Keratinocyte (primary cell): ENCODE results near the gene RING1. TPM values are rescaled to one million over a fixed set of nuclear protein-coding genes. Genes with fewer than 3 reads are reported as not detected.

ENCODE experiments used
- DNase-seq: peaks from one replicate; pipeline ENCODE4 v3.0.0-alpha.2; 2011; ENCODE audit warnings: low read depth, missing footprints, low spot score
- FAIRE-seq: peaks from 2 replicates; lab custom pipeline; 2011; peaks lifted over from hg19 to GRCh38; lab: Jason Lieb, UNC
- H2AFZ ChIP-seq: 2 replicates; pipeline ENCODE4 v1.6.0; 2012; ENCODE audit warnings: low read length, control low read depth, inconsistent platforms; ENCODE audit not compliant: control insufficient read depth
- H3K27ac ChIP-seq: 2 replicates; pipeline ENCODE4 v1.5.1; 2011; ENCODE audit warnings: low read length; ENCODE audit not compliant: control insufficient read depth, insufficient read depth
- H3K27me3 ChIP-seq: 3 replicates; pipeline ENCODE4 v1.6.0; 2011; ENCODE audit warnings: low read length; ENCODE audit not compliant: control insufficient read depth, insufficient read depth; ENCODE audit errors: extremely low read depth
- H3K36me3 ChIP-seq, 2 experiments: 2 replicates in 1 of 2; 3 replicates in 1 of 2; pipeline ENCODE4 v1.5.1; 2011; ENCODE audit warnings: low read length in 2 of 2, mild to moderate bottlenecking in 1 of 2; ENCODE audit not compliant: control insufficient read depth in 2 of 2, insufficient read depth in 2 of 2; ENCODE audit errors: extremely low read depth in 1 of 2
- H3K4me1 ChIP-seq: 3 replicates; pipeline ENCODE4 v1.5.1; 2011; ENCODE audit warnings: low read length; ENCODE audit not compliant: control insufficient read depth, insufficient read depth; ENCODE audit errors: extremely low read depth
- H3K4me2 ChIP-seq: 3 replicates; pipeline ENCODE4 v1.6.0; 2011; ENCODE audit warnings: low read depth, low read length; ENCODE audit not compliant: control insufficient read depth, insufficient read depth; ENCODE audit errors: extremely low read depth
- H3K4me3 ChIP-seq, 3 experiments: fragments of 200-600 bp in 1 of 3; sonication (generic) in 1 of 3; 2 replicates in 2 of 3; 3 replicates in 1 of 3; pipeline ENCODE4 v1.5.1; 2011 to 2016; ENCODE audit warnings: low read length in 3 of 3, mild to moderate bottlenecking in 3 of 3, control low read depth in 2 of 3, inconsistent platforms in 1 of 3, low read depth in 1 of 3, mixed read lengths in 1 of 3, mixed run types in 1 of 3, moderate library complexity in 1 of 3; ENCODE audit not compliant: control insufficient read depth in 2 of 3, insufficient read depth in 2 of 3; ENCODE audit errors: extremely low read depth in 1 of 3
- H3K79me2 ChIP-seq: 2 replicates; pipeline ENCODE4 v1.6.0; 2012; ENCODE audit warnings: low read length; ENCODE audit not compliant: control insufficient read depth, insufficient read depth
- H3K9ac ChIP-seq: 3 replicates; pipeline ENCODE4 v1.6.0; 2011; ENCODE audit warnings: low read length; ENCODE audit not compliant: control insufficient read depth, insufficient read depth; ENCODE audit errors: extremely low read depth
- H3K9me1 ChIP-seq: 3 replicates; pipeline ENCODE4 v1.6.0; 2011; ENCODE audit warnings: low read length; ENCODE audit not compliant: control insufficient read depth, insufficient read depth; ENCODE audit errors: extremely low read depth
- H3K9me3 ChIP-seq: 2 replicates; pipeline ENCODE4 v1.5.1; 2012; ENCODE audit warnings: low read depth, low read length; ENCODE audit not compliant: control insufficient read depth
- H4K20me1 ChIP-seq: 3 replicates; pipeline ENCODE4 v1.6.0; 2011; ENCODE audit warnings: low read length; ENCODE audit not compliant: control insufficient read depth, insufficient read depth; ENCODE audit errors: extremely low read depth
- CTCF ChIP-seq, 3 experiments: IDR thresholded peaks in 1 of 3; conservative IDR thresholded peaks in 1 of 3; optimal IDR thresholded peaks in 1 of 3; 2 replicates in 2 of 3; 3 replicates in 1 of 3; pipeline versions ENCODE3 to v1.5.1; 2011; ENCODE audit warnings: low read length in 3 of 3, mild to moderate bottlenecking in 3 of 3, moderate library complexity in 2 of 3, control low read depth in 1 of 3, inconsistent platforms in 1 of 3; ENCODE audit not compliant: insufficient read depth in 2 of 3; ENCODE audit errors: extremely low read depth in 1 of 3
- EZH2 ChIP-seq: IDR thresholded peaks from one replicate; pipeline ENCODE4 v1.6.1; 2012; ENCODE audit warnings: inconsistent platforms, mild to moderate bottlenecking, low read length, moderate library complexity
- dilution Hi-C: fragments of 300-500 bp; cut with MboI; formaldehyde crosslinking; loops from one replicate; pipeline ENCODE4 v1.7.0; 2020; ENCODE audit warnings: low sequenced_read_pairs; ENCODE audit not compliant: extremely low pct_ligation_motif_present
- polyA plus RNA-seq, 5 experiments: library from polyadenylated mRNA; depleted of rRNA in 3 of 5; stranded (reverse) in 3 of 5; stranded (forward) in 1 of 5; unstranded in 1 of 5; fragments of >200 nt; gene quantifications; 1 replicate in 1 of 5; 2 replicates in 3 of 5; 3 replicates in 1 of 5; pipeline versions ENCODE4 v1.2.1 to v1.2.3, GENCODE V29; 2011 to 2012; ENCODE audit warnings: missing spikeins in 2 of 5, low read depth in 1 of 5, low replicate concordance in 1 of 5

RING1 gene
- polyA plus RNA-seq, 1 donor (not counting 4 experiments of a cell fraction or from before 2014, with no cell fraction given): 23.0 TPM

- dilution Hi-C loops: no loop called here
- FAIRE-seq (no peak), DNase-seq (no peak)
- Histone ChIP-seq H3K27me3 (peaks cover 29% of the 10 kb centered on the region), H3K79me2 (peaks cover 5% of the 10 kb centered on the region), H2AFZ (no peak overlapping the region), H3K4me1 (peaks cover 6% of the 10 kb centered on the region), H3K9me1 (peaks cover 2% of the 10 kb centered on the region), H3K9ac (no peak overlapping the region), H3K4me2 (no peak overlapping the region), H3K36me3 (peaks cover 10 to 13% of the 10 kb centered on the region in 2 experiments), H3K4me3 (no peak overlapping the region), H3K9me3 (no peaks in the 10 kb centered on the region), H4K20me1 (peaks cover 3% of the 10 kb centered on the region), H3K27ac (no peak overlapping the region)
- TF ChIP-seq CTCF (optimal IDR thresholded peaks at IDR 0.05 in 1 of 3, IDR thresholded peaks at IDR 0.05 in 1 of 3, conservative IDR thresholded peaks at IDR 0.05 in 1 of 3; ENCODE audit: extremely low read depth in 1 of 3, insufficient read depth in 2 of 3, low read length in 3 of 3) (no peak), EZH2 (no peak)
Observed at GRCh38 chr6:33194431-33194979, 13.8 kb upstream of the RING1 start.

- DNase-seq: no peak
- TF ChIP-seq EZH2 (no peak), CTCF (optimal IDR thresholded peaks at IDR 0.05 in 1 of 3, IDR thresholded peaks at IDR 0.05 in 1 of 3, conservative IDR thresholded peaks at IDR 0.05 in 1 of 3; ENCODE audit: extremely low read depth in 1 of 3, insufficient read depth in 2 of 3, low read length in 3 of 3) (no peak)
- H3K4me3 ChIP-seq: no peak overlapping the region
- no peak overlapping the region for H3K4me2 ChIP-seq
- H3K9me3 ChIP-seq: no peaks in the 10 kb centered on the region
- peaks cover 9% of the 10 kb centered on the region for H3K79me2 ChIP-seq
- H3K9me1 ChIP-seq: peaks cover 2% of the 10 kb centered on the region
- FAIRE-seq: no peak
- H4K20me1 ChIP-seq: peaks cover 3% of the 10 kb centered on the region
- dilution Hi-C loops: no loop called here
- no peak overlapping the region for H3K27ac ChIP-seq
- H3K27me3 ChIP-seq: peaks cover 26% of the 10 kb centered on the region
- H3K9ac ChIP-seq: no peak overlapping the region
- H2AFZ ChIP-seq: no peak overlapping the region
- H3K36me3 ChIP-seq: peaks cover 10 to 13% of the 10 kb centered on the region in 2 experiments
- peaks cover 8% of the 10 kb centered on the region for H3K4me1 ChIP-seq
Observed at GRCh38 chr6:33195304-33196165, 12.8 kb upstream of the RING1 start.
